ENCODE results near the gene SLC6A3. TPM values are rescaled to one million over a fixed set of nuclear protein-coding genes. Genes with fewer than 3 reads are reported as not detected.
A peak's percentile ranks its signal among the peaks of the same experiment; 100 is the strongest.
"Not testable (repeated sequence)": the region's sequence is repeated elsewhere in the genome, so short reads cannot be mapped to it uniquely, and the experiment has no call there.

Gene SLC6A3
- total RNA-seq, 1 donor = not detected

- TF ChIP-seq CTCF (IDR thresholded peaks at IDR 0.05; ENCODE audit: extremely low read depth, low read depth, low read length) = no peak
- no peak overlapping the region for H3K4me2 ChIP-seq (ENCODE audit: insufficient read depth, low read length)
- no peaks in the 10 kb centered on the region for H3K4me1 ChIP-seq (ENCODE audit: insufficient read depth, low read length)
- no peaks in the 10 kb centered on the region for H4K20me1 ChIP-seq (ENCODE audit: insufficient read depth, low read length)
- peaks cover 28% of the 10 kb centered on the region for H3K27me3 ChIP-seq (ENCODE audit: insufficient read depth, low read length)
- no peak overlapping the region for H3K27ac ChIP-seq (ENCODE audit: low read depth, low read length)
- H3K4me3 ChIP-seq (ENCODE audit: insufficient read depth, low read length) = no peak overlapping the region
- no peak overlapping the region for H2AFZ ChIP-seq (ENCODE audit: low read length)
- no peaks in the 10 kb centered on the region for H3K36me3 ChIP-seq (ENCODE audit: insufficient read depth, low read length)
- no peaks in the 10 kb centered on the region for H3K9me3 ChIP-seq (ENCODE audit: low read depth, low read length)
- no peaks in the 10 kb centered on the region for H3K79me2 ChIP-seq (ENCODE audit: insufficient read depth, low read length)
- peak; percentile 82 for DNase-seq (ENCODE audit: insufficient read length, low spot score, missing footprints)
These were observed 69.1 kb downstream of the SLC6A3 start for GRCh38 chr5:1375871-1376810.

- H3K4me1 ChIP-seq (ENCODE audit: insufficient read depth, low read length) = no peaks in the 10 kb centered on the region
- H2AFZ ChIP-seq (ENCODE audit: low read length) = no peak overlapping the region
- H3K79me2 ChIP-seq (ENCODE audit: insufficient read depth, low read length) = no peaks in the 10 kb centered on the region
- no peaks in the 10 kb centered on the region for H4K20me1 ChIP-seq (ENCODE audit: insufficient read depth, low read length)
- peak; percentile 68 for DNase-seq (ENCODE audit: insufficient read length, low spot score, missing footprints)
- no peaks in the 10 kb centered on the region for H3K36me3 ChIP-seq (ENCODE audit: insufficient read depth, low read length)
- no peak overlapping the region for H3K4me2 ChIP-seq (ENCODE audit: insufficient read depth, low read length)
- no peak for TF ChIP-seq CTCF (IDR thresholded peaks at IDR 0.05; ENCODE audit: extremely low read depth, low read depth, low read length)
- peaks cover 23% of the 10 kb centered on the region for H3K27me3 ChIP-seq (ENCODE audit: insufficient read depth, low read length)
- H3K4me3 ChIP-seq (ENCODE audit: insufficient read depth, low read length) = no peak overlapping the region
- H3K27ac ChIP-seq (ENCODE audit: low read depth, low read length) = no peak overlapping the region
- no peaks in the 10 kb centered on the region for H3K9me3 ChIP-seq (ENCODE audit: low read depth, low read length)
These were observed 70.6 kb downstream of the SLC6A3 start for GRCh38 chr5:1374679-1375055.

- no peak overlapping the region for H3K27ac ChIP-seq (ENCODE audit: low read depth, low read length)
- H3K36me3 ChIP-seq (ENCODE audit: insufficient read depth, low read length) = no peaks in the 10 kb centered on the region
- no peak overlapping the region for H3K4me2 ChIP-seq (ENCODE audit: insufficient read depth, low read length)
- H2AFZ ChIP-seq (ENCODE audit: low read length) = no peak overlapping the region
- no peaks in the 10 kb centered on the region for H3K4me1 ChIP-seq (ENCODE audit: insufficient read depth, low read length)
- H3K9me3 ChIP-seq (ENCODE audit: low read depth, low read length) = no peaks in the 10 kb centered on the region
- H3K79me2 ChIP-seq (ENCODE audit: insufficient read depth, low read length) = no peaks in the 10 kb centered on the region
- H3K27me3 ChIP-seq (ENCODE audit: insufficient read depth, low read length) = peaks cover 22% of the 10 kb centered on the region
- H4K20me1 ChIP-seq (ENCODE audit: insufficient read depth, low read length) = no peaks in the 10 kb centered on the region
- H3K4me3 ChIP-seq (ENCODE audit: insufficient read depth, low read length) = no peak overlapping the region
- no peak for TF ChIP-seq CTCF (IDR thresholded peaks at IDR 0.05; ENCODE audit: extremely low read depth, low read depth, low read length)
- DNase-seq (ENCODE audit: insufficient read length, low spot score, missing footprints) = no peak
These were observed 71.1 kb downstream of the SLC6A3 start for GRCh38 chr5:1374030-1374678.

DNA sequence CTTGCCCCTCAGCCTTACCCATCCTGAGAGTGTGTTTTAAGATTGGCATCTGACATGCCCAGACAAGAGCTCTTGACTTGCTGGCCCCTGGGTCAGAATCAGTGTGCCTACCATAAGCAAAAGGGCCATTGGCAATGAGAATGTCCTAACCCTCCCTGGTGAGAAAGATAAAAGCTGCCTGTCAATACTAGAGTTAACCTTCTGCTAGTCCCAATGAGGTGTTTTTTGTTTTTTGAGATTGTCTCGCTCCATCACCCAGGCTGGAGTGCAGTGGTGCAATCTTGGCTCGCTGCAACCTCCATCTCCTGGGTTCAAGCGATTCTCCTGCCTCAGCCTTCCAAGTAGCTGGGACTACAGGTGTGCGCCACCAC is 73.3 kb downstream of the SLC6A3 start:
- not testable (repeated sequence) for H3K36me3 ChIP-seq (ENCODE audit: insufficient read depth, low read length); DNase-seq (ENCODE audit: insufficient read length, low spot score, missing footprints); H4K20me1 ChIP-seq (ENCODE audit: insufficient read depth, low read length); H3K9me3 ChIP-seq (ENCODE audit: low read depth, low read length); H3K4me2 ChIP-seq (ENCODE audit: insufficient read depth, low read length); H3K27ac ChIP-seq (ENCODE audit: low read depth, low read length); H2AFZ ChIP-seq (ENCODE audit: low read length); H3K4me1 ChIP-seq (ENCODE audit: insufficient read depth, low read length); H3K79me2 ChIP-seq (ENCODE audit: insufficient read depth, low read length); H3K4me3 ChIP-seq (ENCODE audit: insufficient read depth, low read length)
- peaks cover 17% of the 10 kb centered on the region for H3K27me3 ChIP-seq (ENCODE audit: insufficient read depth, low read length)
